H9 (cell line): ENCODE measurements around the gene KLK6. TPM values are rescaled to one million over a fixed set of nuclear protein-coding genes. Genes with fewer than 3 reads are reported as not detected.

Source experiments
- DNase-seq: peaks from one replicate; pipeline ENCODE4 v3.0.0-alpha.2; 2017
- H2AFZ ChIP-seq: one replicate; pipeline ENCODE4 v1.6.1; 2013; ENCODE audit warnings: mild to moderate bottlenecking, low read length, control low read depth, moderate library complexity
- H2AK5ac ChIP-seq: 2 replicates; pipeline ENCODE4 v1.6.1; 2013; ENCODE audit warnings: low read length, control low read depth, mixed read lengths; ENCODE audit not compliant: insufficient read length
- H2BK120ac ChIP-seq: one replicate; pipeline ENCODE4 v1.6.1; 2013; ENCODE audit warnings: low read depth, mild to moderate bottlenecking, low read length, control low read depth, inconsistent platforms; ENCODE audit not compliant: poor library complexity, severe bottlenecking
- H2BK12ac ChIP-seq: 2 replicates; pipeline ENCODE4 v1.6.1; 2013; ENCODE audit warnings: low read length, control low read depth, mixed read lengths, low read depth; ENCODE audit not compliant: insufficient read length
- H2BK15ac ChIP-seq: 2 replicates; pipeline ENCODE4 v1.6.1; 2013; ENCODE audit warnings: low read depth, low read length, control low read depth
- H2BK20ac ChIP-seq: one replicate; pipeline ENCODE4 v1.6.1; 2013; ENCODE audit warnings: low read depth, mild to moderate bottlenecking, low read length, control low read depth, inconsistent platforms; ENCODE audit not compliant: poor library complexity, severe bottlenecking
- H2BK5ac ChIP-seq: 2 replicates; pipeline ENCODE4 v1.6.1; 2013; ENCODE audit warnings: low read length, control low read depth, mixed read lengths; ENCODE audit not compliant: insufficient read length
- H3K14ac ChIP-seq: 2 replicates; pipeline ENCODE4 v1.6.1; 2013; ENCODE audit warnings: low read length, control low read depth; ENCODE audit not compliant: insufficient read depth
- H3K18ac ChIP-seq: 2 replicates; pipeline ENCODE4 v1.6.1; 2013; ENCODE audit warnings: low read depth, mild to moderate bottlenecking, mixed read lengths, low read length, control low read depth; ENCODE audit not compliant: insufficient read length
- H3K23ac ChIP-seq: 2 replicates; pipeline ENCODE4 v1.6.1; 2013; ENCODE audit warnings: low read length, control low read depth, mixed read lengths, low read depth; ENCODE audit not compliant: insufficient read length
- H3K23me2 ChIP-seq: 2 replicates; pipeline ENCODE4 v1.6.1; 2013; ENCODE audit warnings: low read depth, mild to moderate bottlenecking, mixed read lengths, low read length, control low read depth; ENCODE audit not compliant: insufficient read length, poor library complexity, severe bottlenecking
- H3K27ac ChIP-seq: 2 replicates; pipeline ENCODE4 v1.5.1; 2013; ENCODE audit warnings: low read length, control low read depth, mixed read lengths, low read depth; ENCODE audit not compliant: insufficient read length
- H3K27me3 ChIP-seq: 2 replicates; pipeline ENCODE4 v1.6.1; 2013; ENCODE audit warnings: low read length, control low read depth, inconsistent platforms; ENCODE audit not compliant: insufficient read depth
- H3K4ac ChIP-seq: 2 replicates; pipeline ENCODE4 v1.6.1; 2013; ENCODE audit warnings: low read depth, mild to moderate bottlenecking, control low read depth, inconsistent platforms, low read length, moderate library complexity
- H3K4me1 ChIP-seq: 2 replicates; pipeline ENCODE4 v1.6.1; 2013; ENCODE audit warnings: low read length, control low read depth, inconsistent platforms; ENCODE audit not compliant: insufficient read depth
- H3K4me2 ChIP-seq: 2 replicates; pipeline ENCODE4 v1.6.1; 2013; ENCODE audit warnings: low read length, control low read depth, mixed read lengths; ENCODE audit not compliant: insufficient read length, insufficient read depth
- H3K56ac ChIP-seq: 2 replicates; pipeline ENCODE4 v1.6.1; 2013; ENCODE audit warnings: low read depth, mild to moderate bottlenecking, mixed read lengths, low read length, control low read depth; ENCODE audit not compliant: insufficient read length
- H3K79me1 ChIP-seq: 2 replicates; pipeline ENCODE4 v1.6.1; 2013; ENCODE audit warnings: low read depth, mild to moderate bottlenecking, moderate library complexity, low read length, control low read depth, inconsistent platforms; ENCODE audit not compliant: insufficient read depth, poor library complexity, severe bottlenecking
- H3K79me2 ChIP-seq: 2 replicates; pipeline ENCODE4 v1.6.1; 2013; ENCODE audit warnings: low read length, control low read depth, inconsistent platforms; ENCODE audit not compliant: insufficient read depth
- H3K9ac ChIP-seq: 2 replicates; pipeline ENCODE4 v1.6.1; 2013; ENCODE audit warnings: low read length, control low read depth, mixed read lengths; ENCODE audit not compliant: insufficient read length; ENCODE audit errors: extremely low read depth
- H3K9me3 ChIP-seq: one replicate; pipeline ENCODE4 v1.6.1; 2013; ENCODE audit warnings: low read depth, low read length, inconsistent platforms; ENCODE audit not compliant: control insufficient read depth
- H3T11ph ChIP-seq: one replicate; pipeline ENCODE4 v1.6.1; 2013; ENCODE audit warnings: mild to moderate bottlenecking, low read length, control low read depth, inconsistent platforms
- H4K20me1 ChIP-seq: one replicate; pipeline ENCODE4 v1.6.1; 2013; ENCODE audit not compliant: control insufficient read depth, insufficient read length, insufficient read depth
- H4K5ac ChIP-seq: 2 replicates; pipeline ENCODE4 v1.6.1; 2013; ENCODE audit warnings: low read depth, mild to moderate bottlenecking, mixed read lengths, low read length, control low read depth; ENCODE audit not compliant: insufficient read length
- H4K8ac ChIP-seq: replicated peaks from 2 replicates; pipeline ENCODE4 v1.6.1; 2013; ENCODE audit warnings: low read length, control low read depth, mixed read lengths, low read depth; ENCODE audit not compliant: insufficient read length
- H4K91ac ChIP-seq: 2 replicates; pipeline ENCODE4 v1.6.1; 2013; ENCODE audit warnings: low read depth, mild to moderate bottlenecking, moderate library complexity, mixed read lengths, low read length, control low read depth; ENCODE audit not compliant: insufficient read length
- H3K27ac Mint-ChIP-seq, 3 experiments: 2 replicates in 2 of 3; 3 replicates in 1 of 3; pipeline ENCODE4 v1.8.0; 2020 to 2021; ENCODE audit warnings: mixed read lengths in 3 of 3, mild to moderate bottlenecking in 1 of 3, moderate library complexity in 1 of 3
- H3K27me3 Mint-ChIP-seq: 2 replicates; pipeline ENCODE4 v1.8.0; 2021; ENCODE audit warnings: low read depth, mild to moderate bottlenecking, moderate library complexity, mixed read lengths
- H3K36me3 Mint-ChIP-seq, 3 experiments: 2 replicates in 2 of 3; 3 replicates in 1 of 3; pipeline ENCODE4 v1.8.0; 2020 to 2021; ENCODE audit warnings: low read depth in 3 of 3, mixed read lengths in 3 of 3; ENCODE audit not compliant: insufficient read depth in 1 of 3
- H3K4me1 Mint-ChIP-seq, 2 experiments: 2 replicates each; pipeline ENCODE4 v1.8.0; 2020; ENCODE audit warnings: mixed read lengths in 2 of 2
- H3K4me3 Mint-ChIP-seq, 2 experiments: 2 replicates in 1 of 2; 3 replicates in 1 of 2; pipeline ENCODE4 v1.8.0; 2020 to 2021; ENCODE audit warnings: mild to moderate bottlenecking in 2 of 2, mixed read lengths in 2 of 2, moderate library complexity in 1 of 2
- H3K9me3 Mint-ChIP-seq, 2 experiments: 2 replicates in 1 of 2; 3 replicates in 1 of 2; pipeline ENCODE4 v1.8.0; 2020; ENCODE audit warnings: mild to moderate bottlenecking in 2 of 2, mixed read lengths in 2 of 2, moderate library complexity in 1 of 2
- WGBS: extraction: QIAGEN DNeasy Blood & Tissue Kit; methylation state at CpG from one replicate; pipeline ENCODE4 v1.1.7; 2013; ENCODE audit warnings: missing lambda C conversion rate, low lambda C conversion rate, mixed read lengths; ENCODE audit not compliant: insufficient read length; ENCODE audit errors: extremely low coverage; 5-methylcytosine and 5-hydroxymethylcytosine counted together
- total RNA-seq: library from RNA; stranded (reverse); gene quantifications from 2 replicates; pipeline ENCODE4 v1.2.1, GENCODE V29; 2021
- TF ChIP-seq, protein P1 (sequence below): fragments of 200-600 bp; sonication (generic); conservative IDR thresholded peaks from 3 replicates; pipeline ENCODE4 v1.8.0; 2021; ENCODE audit warnings: antibody characterized with exemption, mild to moderate bottlenecking

The KLK6 gene
- total RNA-seq, 1 experiment from 2014 or later, result 2.6 TPM

GRCh38 chr19:50959731-50960500 is 9.5 kb downstream of the KLK6 start:
- no peaks in the 10 kb centered on the region for H3K79me2 ChIP-seq
- H4K91ac ChIP-seq, result no peak overlapping the region
- no CpG with 5 or more reads among the region's 9 CpGs for WGBS
- no peaks in the 10 kb centered on the region for H3K9me3 ChIP-seq
- H2AK5ac ChIP-seq, result no peak overlapping the region
- H3K4me2 ChIP-seq, result no peak overlapping the region
- no peak overlapping the region for H3K56ac ChIP-seq
- Mint-ChIP-seq H3K27ac (no peak overlapping the region), H3K27me3 (peaks cover 55% of the 10 kb centered on the region), H3K4me1 (peaks cover 0 to 6% of the 10 kb centered on the region in 2 experiments; a peak in 2 of 4 replicates), H3K4me3 (no peak overlapping the region), H3K36me3 (no peaks in the 10 kb centered on the region; a peak in 2 of 7 replicates), H3K9me3 (peaks cover 0 to 5% of the 10 kb centered on the region in 2 experiments; a peak in 1 of 5 replicates)
- H3K4ac ChIP-seq, result no peak overlapping the region
- no peak overlapping the region for H4K5ac ChIP-seq
- no peak overlapping the region for H3K27ac ChIP-seq
- H2BK120ac ChIP-seq, result no peak overlapping the region
- H2BK20ac ChIP-seq, result no peak overlapping the region
- no peak overlapping the region for H3K9ac ChIP-seq
- no peak overlapping the region for H3K18ac ChIP-seq
- no peaks in the 10 kb centered on the region for H4K20me1 ChIP-seq
- DNase-seq, result no peak
- H3K14ac ChIP-seq, result no peak overlapping the region
- H4K8ac ChIP-seq, result no peak overlapping the region
- no peak overlapping the region for H3T11ph ChIP-seq
- no peak overlapping the region for H2BK12ac ChIP-seq
- no peak overlapping the region for H2BK5ac ChIP-seq
- H2AFZ ChIP-seq, result no peak overlapping the region
- no peaks in the 10 kb centered on the region for H3K23me2 ChIP-seq
- no peak overlapping the region for H2BK15ac ChIP-seq
- no peaks in the 10 kb centered on the region for H3K79me1 ChIP-seq
- H3K4me1 ChIP-seq, result no peaks in the 10 kb centered on the region
- H3K23ac ChIP-seq, result no peak overlapping the region
- TF ChIP-seq, protein P1, sequence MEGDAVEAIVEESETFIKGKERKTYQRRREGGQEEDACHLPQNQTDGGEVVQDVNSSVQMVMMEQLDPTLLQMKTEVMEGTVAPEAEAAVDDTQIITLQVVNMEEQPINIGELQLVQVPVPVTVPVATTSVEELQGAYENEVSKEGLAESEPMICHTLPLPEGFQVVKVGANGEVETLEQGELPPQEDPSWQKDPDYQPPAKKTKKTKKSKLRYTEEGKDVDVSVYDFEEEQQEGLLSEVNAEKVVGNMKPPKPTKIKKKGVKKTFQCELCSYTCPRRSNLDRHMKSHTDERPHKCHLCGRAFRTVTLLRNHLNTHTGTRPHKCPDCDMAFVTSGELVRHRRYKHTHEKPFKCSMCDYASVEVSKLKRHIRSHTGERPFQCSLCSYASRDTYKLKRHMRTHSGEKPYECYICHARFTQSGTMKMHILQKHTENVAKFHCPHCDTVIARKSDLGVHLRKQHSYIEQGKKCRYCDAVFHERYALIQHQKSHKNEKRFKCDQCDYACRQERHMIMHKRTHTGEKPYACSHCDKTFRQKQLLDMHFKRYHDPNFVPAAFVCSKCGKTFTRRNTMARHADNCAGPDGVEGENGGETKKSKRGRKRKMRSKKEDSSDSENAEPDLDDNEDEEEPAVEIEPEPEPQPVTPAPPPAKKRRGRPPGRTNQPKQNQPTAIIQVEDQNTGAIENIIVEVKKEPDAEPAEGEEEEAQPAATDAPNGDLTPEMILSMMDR, result no peak
- H3K27me3 ChIP-seq, result no peaks in the 10 kb centered on the region
